PC-9 (cell line): Measurements from ENCODE around the gene DOCK9. TPM values are rescaled to one million over a fixed set of nuclear protein-coding genes. Genes with fewer than 3 reads are reported as not detected.

Experiments
- BruUV-seq: library from RNA; stranded (reverse); fragments of 400-500 nt; replicated peaks from 2 replicates; lab custom pipeline; 2021; lab: Mats Ljungman, UMichigan
- CTCF ChIA-PET: fragments of 300-600 bp; sonication (Branson Sonifier 250); formaldehyde crosslinking; loops from one replicate; lab custom pipeline; 2022; ENCODE audit warnings: antibody characterized with exemption; lab: Charles Lee
- POLR2A ChIA-PET: fragments of 300-600 bp; sonication (Branson Sonifier 250); formaldehyde crosslinking; loops from one replicate; lab custom pipeline; 2022; ENCODE audit warnings: antibody characterized with exemption; ENCODE audit not compliant: unreplicated experiment; lab: Charles Lee
- DNase-seq, 2 experiments: peaks; one replicate each; pipeline versions ENCODE4 v3.0.0 to v3.0.0-alpha.2; 2015 to 2022; ENCODE audit warnings: mixed read lengths in 1 of 2
- H2AFZ ChIP-seq: fragments of 200-600 bp; sonication (generic); 2 replicates; pipeline ENCODE4 v1.8.1; 2017; ENCODE audit warnings: antibody characterized with exemption
- H3F3A ChIP-seq: fragments of 200-600 bp; sonication (generic); 2 replicates; pipeline ENCODE4 v1.8.1; 2017; ENCODE audit warnings: antibody characterized with exemption, mild to moderate bottlenecking, low read depth; ENCODE audit not compliant: insufficient read depth
- H3K27ac ChIP-seq: fragments of 200-600 bp; sonication (generic); 2 replicates; pipeline ENCODE4 v1.6.1; 2016; ENCODE audit warnings: mixed run types
- H3K27me3 ChIP-seq: fragments of 200-600 bp; sonication (generic); 2 replicates; pipeline ENCODE4 v1.6.1; 2016; ENCODE audit warnings: low read depth, mixed run types; ENCODE audit not compliant: insufficient read depth
- H3K36me3 ChIP-seq: fragments of 200-600 bp; sonication (generic); 2 replicates; pipeline ENCODE4 v1.6.1; 2016; ENCODE audit warnings: low read depth, mixed run types
- H3K4me1 ChIP-seq: fragments of 200-600 bp; sonication (generic); replicated peaks from 2 replicates; pipeline ENCODE4 v1.6.1; 2016; ENCODE audit warnings: mixed run types; ENCODE audit not compliant: insufficient read depth
- H3K4me2 ChIP-seq: fragments of 200-600 bp; sonication (generic); 2 replicates; pipeline ENCODE4 v1.6.1; 2017; ENCODE audit warnings: mixed run types
- H3K4me3 ChIP-seq: fragments of 200-600 bp; sonication (generic); 2 replicates; pipeline ENCODE4 v1.6.1; 2016; ENCODE audit warnings: mixed run types
- H3K79me2 ChIP-seq: fragments of 200-600 bp; sonication (generic); 2 replicates; pipeline ENCODE4 v1.6.1; 2017; ENCODE audit warnings: low read depth, mixed run types
- H3K9me2 ChIP-seq: fragments of 200-600 bp; sonication (generic); 2 replicates; pipeline ENCODE4 v1.8.1; 2017; ENCODE audit warnings: mild to moderate bottlenecking; ENCODE audit not compliant: insufficient read depth
- H3K9me3 ChIP-seq: fragments of 200-600 bp; sonication (generic); 2 replicates; pipeline ENCODE4 v1.8.1; 2016; ENCODE audit warnings: low read depth; ENCODE audit not compliant: insufficient read depth
- H4K20me1 ChIP-seq: fragments of 200-600 bp; sonication (generic); 2 replicates; pipeline ENCODE4 v1.8.1; 2017; ENCODE audit not compliant: insufficient read depth
- EZH2 ChIP-seq: fragments of 200-600 bp; sonication (generic); IDR thresholded peaks from 2 replicates; pipeline ENCODE4 v1.8.0; 2017; ENCODE audit warnings: antibody characterized with exemption, low read depth
- intact Hi-C: fragments of 100-400 bp; cut with micrococcal nuclease; formaldehyde crosslinking; loops from one replicate; pipeline ENCODE4 v1.10.0; 2022; ENCODE audit not compliant: unreplicated experiment
- total RNA-seq: library from RNA; stranded (reverse); gene quantifications from 2 replicates; pipeline ENCODE4 v1.2.3, GENCODE V29; 2021
- TF ChIP-seq, protein P1 (sequence below): fragments of 200-600 bp; sonication (generic); conservative IDR thresholded peaks from 2 replicates; pipeline ENCODE4 v1.6.1; 2017; ENCODE audit warnings: mixed run types, antibody characterized with exemption, mild to moderate bottlenecking, moderate library complexity

DOCK9 gene
- total RNA-seq, 1 experiment from 2014 or later: 69.5 TPM

DNA sequence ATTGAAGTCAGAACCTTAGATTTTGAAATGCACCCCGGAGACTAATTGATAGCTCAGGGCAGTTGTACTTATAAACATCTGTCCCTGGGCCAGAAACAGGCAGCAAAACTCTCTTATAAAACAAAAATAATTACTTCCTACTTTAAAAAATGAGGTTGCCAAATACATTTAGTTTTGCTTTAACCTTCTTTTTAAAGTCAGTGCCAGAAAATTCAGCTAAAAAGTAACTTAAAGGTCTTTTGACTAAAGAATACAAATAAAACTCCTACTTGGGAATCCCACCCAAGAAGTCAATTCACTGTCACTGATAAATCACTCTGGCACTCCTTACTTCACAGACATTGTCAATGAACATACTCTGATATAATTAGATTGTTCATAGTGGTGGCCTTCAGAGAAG lies 60.7 kb downstream of the DOCK9 start:
- Histone ChIP-seq H3K4me1 (no peaks in the 10 kb centered on the region), H3K9me3 (no peaks in the 10 kb centered on the region), H3K27me3 (no peaks in the 10 kb centered on the region), H3F3A (no peaks in the 10 kb centered on the region), H3K4me2 (no peak overlapping the region), H4K20me1 (no peaks in the 10 kb centered on the region), H3K27ac (no peak overlapping the region), H3K36me3 (peaks cover 10% of the 10 kb centered on the region), H2AFZ (no peak overlapping the region), H3K9me2 (no peaks in the 10 kb centered on the region), H3K79me2 (no peaks in the 10 kb centered on the region), H3K4me3 (no peak overlapping the region)
- CTCF ChIA-PET: interaction anchor here (0.6 kb wide), 1 partner anchor 9 kb away, joined by 4 read pairs; no protein-coding TSS in a partner anchor
- POLR2A ChIA-PET: no interaction called here
- intact Hi-C loops: no loop called here
- BruUV-seq: no TSS peak
- no peak for TF ChIP-seq EZH2
- TF ChIP-seq, protein P1, sequence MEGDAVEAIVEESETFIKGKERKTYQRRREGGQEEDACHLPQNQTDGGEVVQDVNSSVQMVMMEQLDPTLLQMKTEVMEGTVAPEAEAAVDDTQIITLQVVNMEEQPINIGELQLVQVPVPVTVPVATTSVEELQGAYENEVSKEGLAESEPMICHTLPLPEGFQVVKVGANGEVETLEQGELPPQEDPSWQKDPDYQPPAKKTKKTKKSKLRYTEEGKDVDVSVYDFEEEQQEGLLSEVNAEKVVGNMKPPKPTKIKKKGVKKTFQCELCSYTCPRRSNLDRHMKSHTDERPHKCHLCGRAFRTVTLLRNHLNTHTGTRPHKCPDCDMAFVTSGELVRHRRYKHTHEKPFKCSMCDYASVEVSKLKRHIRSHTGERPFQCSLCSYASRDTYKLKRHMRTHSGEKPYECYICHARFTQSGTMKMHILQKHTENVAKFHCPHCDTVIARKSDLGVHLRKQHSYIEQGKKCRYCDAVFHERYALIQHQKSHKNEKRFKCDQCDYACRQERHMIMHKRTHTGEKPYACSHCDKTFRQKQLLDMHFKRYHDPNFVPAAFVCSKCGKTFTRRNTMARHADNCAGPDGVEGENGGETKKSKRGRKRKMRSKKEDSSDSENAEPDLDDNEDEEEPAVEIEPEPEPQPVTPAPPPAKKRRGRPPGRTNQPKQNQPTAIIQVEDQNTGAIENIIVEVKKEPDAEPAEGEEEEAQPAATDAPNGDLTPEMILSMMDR: no peak
- DNase-seq: no peak

GRCh38 chr13:98916403-98916802 lies 61.5 kb downstream of the DOCK9 start:
- intact Hi-C loops: no loop called here

DNA sequence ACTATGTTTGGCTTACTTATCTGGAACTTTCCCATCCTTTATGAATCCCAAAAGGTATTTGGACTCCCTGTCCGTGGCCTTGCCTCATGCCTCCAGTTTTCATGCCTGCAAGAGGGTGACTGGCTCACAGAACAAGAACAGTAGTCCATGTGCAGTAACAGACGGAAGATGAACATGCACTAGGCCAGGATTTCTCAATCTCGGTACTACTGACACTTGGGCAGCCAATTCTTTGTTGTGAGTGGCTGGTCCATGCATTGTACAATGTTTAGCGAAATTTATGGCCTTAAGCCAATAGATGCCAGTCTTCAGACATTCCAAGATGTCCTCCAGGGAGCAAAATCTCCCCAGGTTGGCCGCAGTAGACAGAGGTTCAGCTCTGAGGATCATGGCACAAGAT lies 61.9 kb downstream of the DOCK9 start:
- Histone ChIP-seq H3K36me3 (peaks cover 9% of the 10 kb centered on the region; the same call in 1 of the 2 replicates), H3K4me1 (peaks cover 6% of the 10 kb centered on the region), H3F3A (peaks cover 4% of the 10 kb centered on the region; the same call in 1 of the 2 replicates), H3K9me3 (no peaks in the 10 kb centered on the region), H3K27me3 (no peaks in the 10 kb centered on the region), H2AFZ (no peak overlapping the region), H4K20me1 (no peaks in the 10 kb centered on the region), H3K79me2 (no peaks in the 10 kb centered on the region), H3K4me3 (no peak overlapping the region), H3K4me2 (no peak overlapping the region), H3K27ac (no peak overlapping the region), H3K9me2 (no peaks in the 10 kb centered on the region)
- POLR2A ChIA-PET: no interaction called here
- CTCF ChIA-PET: no interaction called here
- no TSS peak for BruUV-seq
- intact Hi-C loops: no loop called here
- no peak for TF ChIP-seq EZH2
- TF ChIP-seq, protein P1: no peak
- DNase-seq: no peak

More at GRCh38 chr13:98916403-98916802, 61.5 kb downstream of the DOCK9 start:
- Histone ChIP-seq H3F3A (0 out of 2 replicates have a peak, but pooled peaks cover 1% of the 10 kb centered on the region), H3K79me2 (no peaks in the 10 kb centered on the region), H2AFZ (no peak overlapping the region), H3K4me3 (no peak overlapping the region), H3K4me2 (no peak overlapping the region), H4K20me1 (no peaks in the 10 kb centered on the region), H3K27ac (no peak overlapping the region), H3K27me3 (no peaks in the 10 kb centered on the region), H3K9me3 (no peaks in the 10 kb centered on the region), H3K4me1 (peaks cover 2% of the 10 kb centered on the region; the same call in 1 of the 2 replicates), H3K36me3 (peaks cover 9% of the 10 kb centered on the region; the same call in 1 of the 2 replicates), H3K9me2 (no peaks in the 10 kb centered on the region)
- CTCF ChIA-PET: no interaction called here
- POLR2A ChIA-PET: no interaction called here
- TF ChIP-seq, protein P1: no peak
- no peak for TF ChIP-seq EZH2
- BruUV-seq: no TSS peak
- DNase-seq: no peak
